Measurements from ENCODE around the gene GSG1L. TPM values are rescaled to one million over a fixed set of nuclear protein-coding genes. Genes with fewer than 3 reads are reported as not detected.
"Not testable (repeated sequence)": the region's sequence is repeated elsewhere in the genome, so short reads cannot be mapped to it uniquely, and the experiment has no call there.

GSG1L gene
- total RNA-seq, 1 donor from 2014 or later = 2.0 TPM

- no peak for DNase-seq
Observed at GRCh38 chr16:27980076-27980775, 83.3 kb downstream of the GSG1L start.

DNA sequence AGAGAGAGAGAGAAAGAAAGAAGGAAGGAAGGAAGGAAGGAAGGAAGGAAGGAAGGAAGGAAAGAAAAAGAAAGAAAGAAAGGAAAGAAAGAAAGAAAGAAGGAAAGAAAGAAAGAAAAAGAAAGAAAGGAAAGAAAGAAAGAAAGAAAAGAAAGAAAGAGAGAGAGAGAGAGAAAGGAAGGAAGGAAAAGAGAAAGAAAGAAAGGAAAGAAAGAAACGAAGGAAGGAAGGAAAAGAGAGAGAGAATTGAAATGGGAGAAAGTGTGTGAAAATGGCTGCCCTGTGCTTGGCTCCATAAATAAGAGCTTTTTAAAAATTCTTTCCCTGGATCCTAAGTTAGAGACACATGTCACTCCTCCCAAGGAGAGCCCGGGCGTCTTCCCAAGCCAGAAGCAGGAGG, 83.8 kb downstream of the GSG1L start:
- not testable (repeated sequence) for DNase-seq

GRCh38 chr16:27978876-27979275, 84.6 kb downstream of the GSG1L start:
- DNase-seq = no peak

- DNase-seq = peak; percentile 25
Observed at GRCh38 chr16:27977966-27978365, 85.5 kb downstream of the GSG1L start.

- no peak for DNase-seq
Observed at GRCh38 chr16:27976990-27977389, 86.5 kb downstream of the GSG1L start.

DNA sequence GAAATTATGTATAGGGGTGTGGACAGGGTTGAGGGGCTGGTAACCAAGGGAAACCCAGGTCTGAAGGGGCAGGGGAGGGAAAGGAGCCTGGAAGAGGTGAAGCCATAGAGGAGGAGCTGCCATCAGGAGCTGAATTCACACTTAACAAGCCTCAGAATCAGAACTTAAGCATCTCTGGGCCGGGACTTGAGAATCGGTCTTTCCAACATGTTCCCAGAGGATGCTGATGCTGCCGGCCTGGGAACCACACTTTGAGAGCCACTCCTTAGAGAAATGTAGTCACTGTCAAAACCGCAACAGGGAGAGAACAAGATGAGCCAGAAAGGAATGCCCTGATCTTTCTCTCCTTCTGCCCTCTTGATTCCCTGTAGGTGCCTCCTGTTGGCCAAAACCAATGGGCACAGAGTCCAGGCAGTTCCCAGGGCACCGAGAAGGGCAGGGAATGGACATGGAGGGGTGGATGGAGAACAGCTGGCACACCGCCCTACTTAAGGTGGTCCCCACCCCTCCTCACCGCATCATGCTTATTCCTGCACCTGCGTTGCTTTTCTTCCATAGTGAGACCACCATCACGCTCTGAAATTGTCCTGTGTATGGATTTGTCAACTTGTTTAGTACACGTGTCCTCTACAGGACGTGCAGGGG, 88.5 kb downstream of the GSG1L start:
- DNase-seq = no peak

GRCh38 chr16:27973678-27974077, 89.8 kb downstream of the GSG1L start:
- DNase-seq = no peak

GRCh38 chr16:27972500-27972899, 91.0 kb downstream of the GSG1L start:
- no peak for DNase-seq

DNA sequence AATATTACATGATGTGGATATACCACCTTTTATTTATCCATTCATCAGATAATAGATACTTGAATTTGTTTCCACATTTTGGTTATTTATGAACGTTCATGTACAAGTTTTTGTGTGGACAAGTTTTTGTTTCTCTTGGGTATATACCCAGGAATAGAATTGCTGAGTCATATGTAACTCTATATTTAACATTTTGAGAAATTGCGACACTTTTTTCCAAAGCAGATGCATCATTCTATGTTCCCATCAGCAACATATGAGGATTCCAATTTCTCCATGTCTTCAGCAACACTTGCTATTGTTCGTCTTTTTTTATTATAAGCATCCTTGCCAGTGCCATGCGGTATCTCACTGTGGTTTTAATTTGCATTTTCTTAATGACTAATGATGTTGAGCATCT, 93.9 kb downstream of the GSG1L start:
- DNase-seq = no peak

- no peak for DNase-seq
Observed at GRCh38 chr16:27967169-27967568, 96.3 kb downstream of the GSG1L start.

DNA sequence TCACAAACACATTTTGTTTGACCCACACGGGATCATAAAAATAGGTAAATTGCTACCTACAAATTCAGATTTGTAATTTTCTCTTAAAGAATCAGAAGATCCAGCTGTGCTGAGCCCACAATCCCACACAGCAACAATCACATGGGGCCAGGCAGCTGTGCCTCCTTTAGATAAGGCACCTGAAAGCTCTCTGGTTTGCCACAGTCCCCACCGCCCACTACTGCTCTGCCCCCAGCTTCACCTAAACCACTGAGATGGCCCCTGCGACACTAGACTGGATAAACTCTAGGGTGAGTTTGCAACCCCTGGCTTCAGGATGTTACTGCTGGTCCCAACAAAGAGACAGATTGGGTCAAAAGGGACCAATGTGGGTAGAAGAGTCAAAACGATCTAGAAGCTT, 96.8 kb downstream of the GSG1L start:
- no peak for DNase-seq

GRCh38 chr16:27965801-27966200, 97.7 kb downstream of the GSG1L start:
- DNase-seq = no peak

DNA sequence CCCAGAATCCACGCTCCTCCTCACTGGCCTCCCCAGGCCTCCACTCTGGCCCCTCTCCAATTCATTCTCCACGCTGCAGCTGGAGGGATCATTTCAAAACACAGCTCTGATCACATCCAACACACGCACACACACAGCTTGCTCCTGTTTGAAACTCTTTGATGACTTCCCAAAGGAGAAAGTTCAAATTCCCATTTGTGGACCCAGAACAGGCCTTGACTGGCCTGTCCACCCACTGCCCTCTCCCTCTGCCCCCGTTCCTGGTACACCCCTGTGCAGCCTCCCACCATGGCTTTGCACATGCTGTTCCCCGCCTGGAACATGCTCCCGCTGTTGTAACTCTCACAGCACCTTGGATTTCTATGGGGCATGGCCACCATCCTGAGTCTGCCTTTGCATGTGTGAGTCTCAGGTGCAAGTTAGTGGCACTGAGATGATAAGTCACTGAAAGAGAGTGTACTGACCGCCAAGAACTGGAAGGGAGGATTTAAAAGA, 100.0 kb downstream of the GSG1L start:
- DNase-seq = no peak

DNA sequence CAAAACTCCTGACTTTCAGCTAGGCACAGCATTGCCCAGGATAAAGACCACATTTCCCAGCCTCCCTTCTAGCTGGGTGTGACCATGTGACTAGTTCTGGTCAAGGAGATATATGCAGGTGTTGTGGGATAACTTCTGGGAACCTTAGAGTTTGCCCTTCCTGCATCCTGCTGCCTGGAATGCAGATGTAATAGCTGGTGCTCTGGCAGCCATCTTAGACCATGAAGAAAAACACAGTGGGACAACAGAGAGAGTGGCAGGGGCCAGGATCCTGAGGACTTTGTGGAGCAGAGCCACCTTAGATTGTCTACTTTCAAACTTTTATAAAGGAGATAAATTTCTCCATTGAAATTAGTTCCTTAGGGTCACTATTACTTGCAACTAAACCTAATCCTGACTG, 101.3 kb downstream of the GSG1L start:
- no peak for DNase-seq

GRCh38 chr16:27961296-27961620, 102.3 kb downstream of the GSG1L start:
- no peak for DNase-seq

DNA sequence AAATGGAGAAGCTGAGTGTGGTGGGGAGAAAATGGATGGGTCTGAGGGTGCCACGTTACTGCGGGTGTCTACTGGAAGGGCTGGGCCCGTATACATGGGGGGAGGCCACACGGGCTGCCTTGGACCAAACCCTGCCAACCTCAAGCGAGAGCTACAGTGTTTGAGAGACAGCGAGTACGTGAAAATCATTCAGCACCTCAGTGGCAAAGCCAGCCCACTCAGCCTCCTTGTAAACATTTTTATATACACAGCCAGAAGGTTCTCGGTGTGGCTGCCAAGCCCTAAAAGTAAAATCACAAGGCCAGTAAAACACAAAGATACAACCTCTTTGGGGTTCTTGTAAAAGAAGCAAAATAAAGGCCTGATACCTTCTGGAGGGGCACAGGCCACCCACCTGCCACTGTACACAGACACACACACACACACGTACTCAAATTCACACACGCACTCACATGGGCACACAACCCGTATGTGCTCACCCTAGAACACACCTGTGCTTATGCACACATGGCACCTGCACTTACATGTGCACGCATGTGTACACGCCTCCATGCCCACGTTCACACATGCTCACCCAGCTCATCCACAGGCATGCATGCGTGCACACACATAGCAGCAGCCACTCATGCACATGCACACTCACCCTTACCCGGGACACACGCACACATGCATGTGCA, 102.8 kb downstream of the GSG1L start:
- no peak for DNase-seq

DNA sequence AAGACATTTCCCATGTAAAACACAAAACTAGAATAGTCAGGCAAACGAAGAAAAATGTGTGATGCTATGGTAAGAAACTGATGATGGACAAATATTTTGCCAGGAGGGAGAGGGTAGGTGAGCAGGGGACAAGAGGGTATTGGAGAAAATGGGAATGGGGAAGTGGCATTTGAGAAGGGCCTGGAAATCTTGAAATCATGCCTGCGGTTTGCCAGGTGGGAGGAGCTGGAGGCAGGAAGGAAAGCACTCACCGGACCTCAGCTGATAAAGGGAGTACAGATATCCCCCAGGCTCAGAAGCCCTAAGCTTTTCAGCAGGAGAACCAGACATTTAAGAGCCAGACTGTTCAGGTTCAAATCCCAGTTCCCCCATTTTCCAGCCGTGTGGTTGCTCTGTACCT, 103.6 kb downstream of the GSG1L start:
- DNase-seq = no peak

DNA sequence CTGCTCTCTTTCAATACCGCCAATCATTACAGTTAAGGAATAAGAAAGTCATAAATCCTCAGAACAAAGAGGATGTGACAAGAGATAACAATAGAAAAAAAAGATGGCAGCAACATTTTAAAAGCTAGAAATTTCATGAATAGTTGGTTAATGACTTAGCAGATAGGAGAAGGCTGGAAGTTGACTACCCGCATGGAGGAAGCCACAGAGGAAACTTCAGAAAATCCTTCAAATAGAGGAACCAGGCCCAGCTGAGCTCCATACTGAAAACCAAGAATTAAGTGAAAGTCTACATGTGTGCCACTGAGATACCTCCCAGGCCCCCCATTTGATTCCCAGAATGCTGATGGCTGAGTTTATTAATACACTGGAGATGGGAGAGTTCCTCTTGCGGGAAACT, 109.3 kb downstream of the GSG1L start:
- DNase-seq = no peak

DNA sequence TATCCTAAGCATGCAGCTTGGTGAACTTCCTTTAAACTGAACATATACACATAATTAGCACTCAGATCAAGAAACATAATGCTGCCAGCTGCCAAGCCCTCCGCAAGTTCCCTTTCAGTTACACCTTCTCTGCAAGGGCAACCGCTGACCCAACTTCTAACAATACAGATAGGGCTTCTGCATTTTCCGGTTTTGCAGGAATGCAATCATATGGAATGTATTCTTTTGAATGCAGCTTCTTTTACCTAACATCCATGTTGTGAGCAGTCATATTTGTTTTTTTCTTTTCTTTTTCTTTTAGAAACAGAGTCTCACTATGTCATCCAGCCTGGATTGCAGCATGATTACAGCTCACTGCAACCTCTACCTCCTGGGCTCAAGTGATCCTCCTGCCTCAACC, 110.7 kb downstream of the GSG1L start:
- no peak for DNase-seq

DNA sequence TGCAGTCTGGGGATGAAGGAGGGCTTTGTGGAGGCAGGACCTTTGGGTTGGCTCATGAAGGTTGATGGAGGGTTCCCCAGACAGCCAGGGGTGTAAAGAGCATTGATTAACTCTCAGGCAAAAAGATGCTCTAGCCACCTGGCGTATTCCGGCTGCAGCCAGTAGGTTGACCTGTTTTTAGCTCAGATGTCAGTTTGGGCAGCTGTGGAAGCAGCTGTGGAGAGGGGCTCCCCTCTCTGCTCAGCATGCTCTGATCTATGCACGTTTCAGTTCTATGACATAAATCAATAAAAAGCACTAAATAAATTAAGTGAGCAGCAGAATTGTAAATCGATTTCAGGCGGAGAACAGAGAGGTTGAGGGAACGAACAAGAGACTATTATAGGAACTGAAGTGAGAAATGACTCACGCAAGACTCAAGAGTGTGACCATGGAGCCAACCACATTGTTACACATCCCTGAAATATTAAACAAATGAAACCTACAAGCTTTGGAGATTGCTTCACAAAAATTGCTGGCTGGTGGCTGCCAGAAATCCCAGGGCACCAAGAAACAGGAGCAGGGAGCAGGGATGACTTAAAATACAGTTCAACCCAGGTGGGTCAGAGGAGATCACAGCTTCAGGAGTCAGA, 111.9 kb downstream of the GSG1L start:
- DNase-seq = no peak

DNA sequence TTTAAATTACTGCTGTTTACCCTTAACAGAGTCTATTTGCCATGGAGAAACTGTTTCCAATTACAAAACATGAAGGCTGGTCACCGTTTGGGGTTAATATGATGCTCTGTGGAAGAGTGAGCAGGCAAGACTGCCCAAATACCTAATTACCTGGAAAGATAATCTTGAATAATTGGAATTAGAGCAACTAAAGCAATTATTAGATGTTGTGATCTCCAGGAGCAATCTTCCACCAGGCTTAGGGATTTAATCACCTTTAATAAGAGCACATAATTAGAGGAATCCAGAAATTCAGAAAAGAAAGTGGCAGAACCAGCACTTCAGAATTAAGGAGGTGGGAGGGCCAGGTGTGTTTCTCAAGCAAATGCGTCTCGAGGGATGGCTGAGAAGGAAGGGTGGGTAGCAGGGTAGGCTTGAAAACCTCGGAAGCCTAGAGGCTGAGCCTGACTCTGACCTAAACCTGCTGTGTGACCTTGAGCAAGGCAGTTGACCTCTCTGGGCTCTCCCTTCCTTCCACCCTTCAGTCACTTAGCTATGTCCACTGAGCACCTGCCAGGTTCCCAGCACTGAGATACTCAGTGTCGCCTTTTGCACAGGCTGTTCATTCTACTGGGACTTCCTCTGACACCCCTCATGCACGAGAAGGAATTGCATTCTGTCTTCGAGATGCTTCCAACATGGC, 113.2 kb downstream of the GSG1L start:
- DNase-seq = no peak

DNA sequence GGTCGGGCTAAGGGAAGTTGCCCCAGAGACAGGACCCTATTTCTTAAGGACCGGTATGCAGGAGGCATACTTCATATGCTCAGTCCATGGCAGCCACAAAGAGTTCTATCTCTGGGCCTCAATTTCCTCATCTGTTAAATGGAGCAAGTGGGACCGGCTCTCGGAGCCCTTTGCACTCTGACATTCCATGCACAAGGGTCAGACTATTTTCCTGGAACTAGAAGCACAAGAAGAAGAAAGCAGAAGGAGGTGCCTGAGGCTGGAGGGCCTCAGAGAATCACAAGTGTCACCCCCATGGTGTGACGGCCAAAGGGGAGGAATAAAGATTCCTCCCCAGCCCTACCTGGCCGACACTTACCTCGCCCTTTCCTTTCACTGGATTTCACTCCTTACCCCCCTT, 115.8 kb downstream of the GSG1L start:
- no peak for DNase-seq

Measured in occipital lobe (tissue), 2 donors.